Activated naive CD4-positive, alpha-beta T cell treated with anti-CD3 and anti-CD28 coated beads, Interleukin-2, amount 50 U/mL, for 72 hours (primary cell): ENCODE data around the gene SESN2. TPM values are rescaled to one million over a fixed set of nuclear protein-coding genes. Genes with fewer than 3 reads are reported as not detected.
"Not testable (repeated sequence)": the region's sequence is repeated elsewhere in the genome, so short reads cannot be mapped to it uniquely, and the experiment has no call there.

Experiments used
- ATAC-seq, 2 donors: fragments of 150-1000 bp; cut with Tn5 transposase; 2 replicates each; pipeline ENCODE4 v1.10.0; 2021; ENCODE audit warnings: mild to moderate bottlenecking in 2 of 2, moderate library complexity in 2 of 2
- DNase-seq, 2 donors: peaks; one replicate each; pipeline ENCODE4 v3.0.0; 2021 to 2022; ENCODE audit warnings: low spot score in 2 of 2
- H3K27ac Mint-ChIP-seq, 2 donors: one replicate each; pipeline ENCODE4 v1.8.0; 2022; ENCODE audit warnings: mild to moderate bottlenecking in 2 of 2, mixed read lengths in 2 of 2
- H3K36me3 Mint-ChIP-seq, 2 donors: one replicate each; pipeline ENCODE4 v1.8.0; 2022; ENCODE audit warnings: mixed read lengths in 2 of 2
- H3K9me3 Mint-ChIP-seq, 2 donors: one replicate each; pipeline ENCODE4 v1.8.0; 2022; ENCODE audit warnings: mixed read lengths in 2 of 2
- total RNA-seq, 2 donors: library from RNA; stranded (reverse); gene quantifications; one replicate each; pipeline ENCODE4 v1.2.3, GENCODE V29; 2022

Gene SESN2
- total RNA-seq, 2 donors from 2014 or later: 16.7 to 38.7 TPM

- Mint-ChIP-seq H3K9me3 (no peaks in the 10 kb centered on the region), H3K36me3 (no peaks in the 10 kb centered on the region), H3K27ac (no peak overlapping the region)
- no peak for DNase-seq
- ATAC-seq: no peak
Observed at GRCh38 chr1:28298438-28298837, 39.1 kb downstream of the SESN2 start.

DNA sequence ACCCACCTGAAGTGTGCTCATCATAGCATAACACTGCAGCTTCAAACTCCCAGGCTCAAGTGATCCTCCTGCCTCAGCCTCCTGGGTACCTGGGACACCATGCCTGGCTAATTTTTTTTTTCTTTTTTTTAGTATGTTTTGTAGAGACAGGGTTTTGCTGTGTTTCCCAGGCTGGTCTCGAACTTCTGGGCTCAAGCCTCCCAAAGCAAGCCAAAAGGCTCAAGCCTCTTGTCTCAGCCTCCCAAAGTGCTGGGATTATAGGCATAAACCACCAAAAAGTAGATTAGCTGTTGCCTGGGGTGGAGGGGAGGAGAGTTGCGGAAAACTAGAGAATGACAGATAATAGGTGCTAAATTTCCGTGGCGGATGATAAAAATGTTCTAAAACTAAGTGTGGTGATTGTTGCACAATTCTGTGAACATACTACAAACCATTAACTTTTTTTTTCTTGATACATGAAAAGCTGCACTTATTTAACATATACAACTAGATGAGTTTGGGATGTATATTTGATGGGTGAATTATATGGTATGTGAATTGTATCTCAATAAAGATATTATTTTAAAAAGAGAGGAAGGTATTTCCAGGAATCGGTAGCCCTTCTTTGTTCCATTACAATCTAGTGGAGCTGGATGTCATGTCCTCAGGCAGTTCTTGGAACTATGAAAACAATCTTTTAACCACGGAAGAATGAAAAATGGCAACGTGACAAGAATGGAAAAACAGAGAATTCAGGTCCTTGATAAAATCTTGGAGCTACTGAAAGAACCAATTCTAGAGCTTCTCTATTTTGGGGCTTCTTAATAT, 42.3 kb downstream of the SESN2 start:
- DNase-seq: no peak
- ATAC-seq: no peak
- Mint-ChIP-seq H3K9me3 (no peaks in the 10 kb centered on the region), H3K36me3 (no peaks in the 10 kb centered on the region), H3K27ac (no peak overlapping the region)

GRCh38 chr1:28302247-28302646, 42.9 kb downstream of the SESN2 start:
- no peaks in the 10 kb centered on the region for H3K9me3 Mint-ChIP-seq
- no peak for DNase-seq
- H3K36me3 Mint-ChIP-seq: no peaks in the 10 kb centered on the region
- no peak for ATAC-seq
- no peak overlapping the region for H3K27ac Mint-ChIP-seq

DNA sequence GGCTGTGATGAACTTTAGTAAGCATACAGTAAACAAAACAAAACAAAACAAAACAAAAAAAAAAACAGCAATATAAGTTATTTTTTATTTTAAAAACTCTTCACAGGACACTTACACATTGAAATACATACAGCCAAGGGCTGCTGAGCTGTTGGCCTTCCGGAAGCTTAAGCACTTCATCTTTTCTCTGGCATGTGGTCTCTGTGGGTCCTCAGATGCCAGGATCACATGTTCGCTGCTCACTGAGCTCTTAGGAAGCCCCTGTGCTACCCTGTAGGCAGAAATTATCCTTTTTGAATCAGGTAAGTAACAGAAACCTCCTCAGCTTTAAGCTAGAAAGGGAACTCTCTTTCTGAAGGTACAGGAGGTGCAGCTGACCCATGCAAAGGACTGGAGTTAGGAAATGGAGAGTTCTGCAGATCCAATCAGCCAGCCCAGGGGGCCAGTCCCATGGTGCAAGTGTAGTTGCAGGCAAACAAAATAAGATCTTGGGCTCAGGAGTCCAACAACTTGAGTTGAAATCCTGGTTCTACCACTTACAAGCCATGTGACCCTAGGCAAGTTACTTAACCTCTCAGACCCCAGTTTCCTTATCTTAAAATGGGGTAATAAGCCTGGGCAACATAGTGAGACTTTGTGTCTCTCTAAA, 47.1 kb downstream of the SESN2 start:
- no peak for ATAC-seq
- no peak for DNase-seq
- Mint-ChIP-seq H3K9me3 (no peaks in the 10 kb centered on the region), H3K36me3 (no peaks in the 10 kb centered on the region), H3K27ac (no peak overlapping the region)

DNA sequence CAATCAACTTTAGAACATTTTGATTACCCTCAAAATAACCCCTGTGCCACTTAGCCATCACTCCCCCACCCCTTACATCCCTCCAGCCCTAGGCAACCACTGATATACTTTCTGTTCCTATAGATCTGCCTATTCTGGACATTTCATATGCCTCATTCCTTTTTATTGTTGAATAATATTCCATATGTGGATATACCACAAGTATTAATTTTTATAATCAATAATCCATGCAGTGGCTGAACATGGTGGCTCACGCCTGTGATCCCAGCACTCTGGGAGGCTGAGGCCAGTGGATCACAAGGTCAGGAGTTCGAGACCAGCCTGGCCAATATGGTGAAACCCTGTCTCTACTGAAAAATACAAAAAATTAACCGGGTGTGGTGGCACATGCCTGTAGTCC, 49.4 kb downstream of the SESN2 start:
- DNase-seq (no peak), ATAC-seq (no peak)
- Mint-ChIP-seq H3K36me3 (no peaks in the 10 kb centered on the region), H3K27ac (no peak overlapping the region), H3K9me3 (no peaks in the 10 kb centered on the region)

DNA sequence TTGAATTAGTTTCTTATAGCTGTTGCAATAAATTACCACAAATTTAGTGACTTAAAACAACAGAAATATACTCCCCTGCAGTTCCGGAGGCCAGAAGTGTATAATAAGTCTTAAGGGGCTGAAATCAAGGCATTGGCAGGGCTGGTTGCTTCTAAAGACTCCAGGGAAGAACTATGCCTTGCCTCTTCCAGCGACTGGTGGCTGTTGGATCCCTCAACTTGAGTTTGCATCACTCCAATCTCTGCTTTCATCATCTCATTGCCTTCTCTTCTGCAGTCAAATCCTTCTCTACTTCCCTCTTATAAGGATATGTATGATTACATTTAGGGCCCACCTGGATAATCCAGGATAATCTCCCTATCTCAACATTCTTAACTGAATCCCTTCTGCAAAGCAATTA, 50.4 kb downstream of the SESN2 start:
- Mint-ChIP-seq H3K27ac (no peak overlapping the region), H3K36me3 (no peaks in the 10 kb centered on the region), H3K9me3 (no peaks in the 10 kb centered on the region)
- no peak for ATAC-seq
- no peak for DNase-seq

DNA sequence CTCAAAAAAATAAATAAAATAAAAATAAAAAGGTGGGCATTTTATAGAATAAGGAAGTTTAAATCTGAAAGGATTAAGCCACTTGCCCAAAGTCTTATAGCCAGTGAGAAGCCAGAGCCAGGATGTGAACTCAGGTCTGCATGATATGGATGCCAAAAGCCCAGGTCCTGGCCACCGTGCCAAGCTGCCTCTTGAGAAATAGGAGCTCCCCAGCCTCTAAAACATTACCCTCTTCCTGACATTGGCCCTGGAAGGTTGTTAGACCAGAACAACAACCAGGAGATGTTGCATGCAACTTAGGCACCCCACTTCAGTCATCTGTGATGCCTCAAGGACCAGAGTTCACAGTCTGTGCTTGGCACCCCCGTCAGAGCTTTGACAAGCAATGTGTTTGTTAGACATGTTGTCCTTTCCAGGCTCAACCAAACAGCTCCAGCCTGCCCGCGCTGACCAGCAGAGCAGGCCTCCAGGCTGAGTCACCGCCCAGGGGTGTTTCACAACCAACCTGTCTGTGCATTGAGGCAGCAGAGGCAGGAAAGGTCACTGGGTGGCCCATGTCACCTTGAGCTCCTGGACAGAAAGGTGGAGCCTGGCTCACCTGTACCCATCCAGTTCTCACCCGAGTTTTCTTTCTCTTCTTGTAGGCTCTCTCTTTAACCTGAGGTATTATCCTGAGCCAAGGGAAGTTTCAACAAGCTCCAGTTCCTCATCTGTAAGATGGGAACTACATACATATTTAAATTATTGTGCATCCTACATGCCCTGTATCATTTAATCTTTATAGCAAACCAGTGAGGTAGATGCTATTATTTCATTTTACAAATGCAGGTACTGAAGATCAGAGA, 54.6 kb downstream of the SESN2 start:
- no peaks in the 10 kb centered on the region for H3K36me3 Mint-ChIP-seq
- ATAC-seq (no peak), DNase-seq (no peak)
- peak overlapping the region in 1 of 2 donors; percentile 26 for H3K27ac Mint-ChIP-seq
- H3K9me3 Mint-ChIP-seq: no peaks in the 10 kb centered on the region

- no peaks in the 10 kb centered on the region for H3K9me3 Mint-ChIP-seq
- no peaks in the 10 kb centered on the region for H3K36me3 Mint-ChIP-seq
- ATAC-seq: no peak
- DNase-seq: no peak
- peak overlapping the region in 1 of 2 donors; percentile 26 for H3K27ac Mint-ChIP-seq
Observed at GRCh38 chr1:28314547-28314941, 55.2 kb downstream of the SESN2 start.

- no peaks in the 10 kb centered on the region for H3K9me3 Mint-ChIP-seq
- no peak for ATAC-seq
Observed at GRCh38 chr1:28317014-28317413, 57.7 kb downstream of the SESN2 start.

GRCh38 chr1:28322194-28322593, 62.9 kb downstream of the SESN2 start:
- Mint-ChIP-seq H3K9me3 (no peaks in the 10 kb centered on the region), H3K27ac (no peak overlapping the region), H3K36me3 (no peaks in the 10 kb centered on the region)
- no peak for DNase-seq
- no peak for ATAC-seq

More at GRCh38 chr1:28317014-28317413, 57.7 kb downstream of the SESN2 start:
- no peak for DNase-seq
- H3K27ac Mint-ChIP-seq: no peak overlapping the region
- no peaks in the 10 kb centered on the region for H3K36me3 Mint-ChIP-seq

GRCh38 chr1:28323720-28324119, 64.4 kb downstream of the SESN2 start:
- no peaks in the 10 kb centered on the region for H3K9me3 Mint-ChIP-seq
- DNase-seq (no peak), ATAC-seq (no peak)
- H3K36me3 Mint-ChIP-seq: peaks cover 4 to 9% of the 10 kb centered on the region in 2 donors
- H3K27ac Mint-ChIP-seq: no peak overlapping the region

DNA sequence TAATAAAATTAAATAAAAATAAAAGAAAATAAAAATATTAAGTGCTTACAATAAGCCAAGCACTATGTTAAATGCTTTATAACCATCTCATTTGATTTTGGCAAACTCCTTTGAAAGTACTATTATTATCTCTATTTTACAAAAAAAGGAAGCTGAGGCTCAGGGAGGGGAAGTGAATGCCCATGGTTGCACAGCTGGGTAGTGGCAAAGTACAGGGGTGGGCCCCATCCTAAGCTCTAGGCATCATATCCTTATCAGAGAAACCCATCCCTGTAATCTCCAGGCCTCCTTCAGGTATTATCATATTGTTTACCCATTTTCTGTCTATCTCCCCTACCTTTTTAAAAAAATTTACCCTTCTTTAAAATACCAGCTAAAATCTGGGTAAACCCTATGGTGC, 67.2 kb downstream of the SESN2 start:
- no peak for DNase-seq
- Mint-ChIP-seq H3K9me3 (no peaks in the 10 kb centered on the region), H3K27ac (no peak overlapping the region), H3K36me3 (peaks cover 12 to 14% of the 10 kb centered on the region in 2 donors)
- ATAC-seq: no peak

- Mint-ChIP-seq H3K9me3 (no peaks in the 10 kb centered on the region), H3K36me3 (peaks cover 12 to 18% of the 10 kb centered on the region in 2 donors), H3K27ac (peak overlapping the region in 1 of 2 donors; percentile 97)
- DNase-seq: no peak
- ATAC-seq: peak in 1 of 2 donors; percentile 48
Observed at GRCh38 chr1:28326984-28327383, 67.7 kb downstream of the SESN2 start.

- not testable (repeated sequence) for H3K9me3 Mint-ChIP-seq, DNase-seq, ATAC-seq
- H3K27ac Mint-ChIP-seq: peak overlapping the region in 1 of 2 donors; percentile 97
- peaks cover 15 to 22% of the 10 kb centered on the region in 2 donors for H3K36me3 Mint-ChIP-seq
Observed at GRCh38 chr1:28327431-28327830, 68.1 kb downstream of the SESN2 start.

GRCh38 chr1:28328228-28328648, 68.9 kb downstream of the SESN2 start:
- peak overlapping the region; percentile 97 to 98 for H3K27ac Mint-ChIP-seq
- H3K9me3 Mint-ChIP-seq: no peaks in the 10 kb centered on the region
- DNase-seq (no peak), ATAC-seq (no peak)
- peaks cover 21 to 30% of the 10 kb centered on the region in 2 donors for H3K36me3 Mint-ChIP-seq

DNA sequence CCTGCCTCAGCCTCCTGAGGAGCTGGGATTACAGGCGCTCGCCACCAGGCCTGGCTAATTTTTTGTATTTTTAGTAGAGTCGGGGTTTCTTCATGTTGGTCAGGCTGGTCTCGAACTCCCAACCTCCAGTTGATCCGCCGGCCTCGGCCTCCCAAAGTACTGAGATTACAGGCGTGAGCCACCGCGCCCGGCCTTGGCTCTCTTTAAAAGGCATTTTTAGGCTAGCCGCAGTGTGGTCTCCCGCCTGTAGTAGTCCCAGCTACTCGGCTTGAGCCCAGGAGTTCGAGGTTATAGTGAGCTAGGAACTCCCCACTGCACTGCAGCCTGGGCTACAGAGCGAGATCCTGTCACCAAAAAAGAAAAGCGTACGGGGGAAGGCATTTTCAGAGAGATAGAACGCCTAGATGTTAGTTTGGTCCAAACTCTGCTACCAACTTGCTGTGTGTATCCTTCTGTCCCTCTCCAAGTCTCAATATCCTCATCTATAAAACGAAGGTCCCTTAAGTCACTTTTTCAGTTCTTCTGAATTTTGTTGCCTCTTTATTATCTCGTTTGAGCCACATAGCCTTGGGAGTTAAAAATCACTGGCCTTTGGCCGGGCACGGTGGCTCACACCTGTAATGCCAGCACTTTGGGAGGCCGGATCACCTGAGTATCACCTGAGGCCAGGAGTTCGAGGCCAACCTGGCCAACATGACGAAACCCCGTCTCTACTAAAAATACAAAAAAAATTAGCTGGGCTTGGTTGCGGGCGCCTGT, 70.3 kb downstream of the SESN2 start:
- peaks cover 21 to 34% of the 10 kb centered on the region in 2 donors for H3K36me3 Mint-ChIP-seq
- H3K27ac Mint-ChIP-seq: peak overlapping the region; percentile 97 to 98
- peak in 1 of 2 donors; percentile 17 for ATAC-seq
- no peaks in the 10 kb centered on the region for H3K9me3 Mint-ChIP-seq
- DNase-seq: peak in 1 of 2 donors; percentile 42
